GM10847 (cell line): ENCODE measurements around the gene HELZ2.

ENCODE experiments used
- POLR2A ChIP-seq: IDR thresholded peaks from 2 replicates; pipeline ENCODE4 v1.6.1; 2011; ENCODE audit not compliant: insufficient read length; ENCODE audit errors: extremely low read depth

The HELZ2 gene

GRCh38 chr20:63574156-63574828 is at the start of gene HELZ2:
TSS of gene HELZ2 (minus strand) at chr20:63574239. CDS start at chr20:63572385, 1,854 bp downstream.
- TF ChIP-seq POLR2A = peak; percentile 35

- no peak for TF ChIP-seq POLR2A
These were observed 48.7 kb upstream of the HELZ2 start for GRCh38 chr20:63622732-63623131.

- TF ChIP-seq POLR2A = no peak
These were observed 48.1 kb upstream of the HELZ2 start for GRCh38 chr20:63622096-63622495.

GRCh38 chr20:63620991-63621390 is 47.0 kb upstream of the HELZ2 start:
- no peak for TF ChIP-seq POLR2A

GRCh38 chr20:63619505-63619904 is 45.5 kb upstream of the HELZ2 start:
- TF ChIP-seq POLR2A = no peak

- no peak for TF ChIP-seq POLR2A
These were observed 45.0 kb upstream of the HELZ2 start for GRCh38 chr20:63619086-63619485.

GRCh38 chr20:63618291-63618980 is 44.4 kb upstream of the HELZ2 start:
- no peak for TF ChIP-seq POLR2A

GRCh38 chr20:63617876-63618265 is 43.8 kb upstream of the HELZ2 start:
- no peak for TF ChIP-seq POLR2A

- no peak for TF ChIP-seq POLR2A
These were observed 43.2 kb upstream of the HELZ2 start for GRCh38 chr20:63617092-63617875.

- TF ChIP-seq POLR2A = no peak
These were observed 38.4 kb upstream of the HELZ2 start for GRCh38 chr20:63612276-63612931.

GRCh38 chr20:63611646-63612045 is 37.6 kb upstream of the HELZ2 start:
- TF ChIP-seq POLR2A = no peak

GRCh38 chr20:63610581-63611435 is 36.8 kb upstream of the HELZ2 start:
- no peak for TF ChIP-seq POLR2A

GRCh38 chr20:63606686-63607085 is 32.6 kb upstream of the HELZ2 start:
- TF ChIP-seq POLR2A = no peak

- TF ChIP-seq POLR2A = no peak
These were observed 28.3 kb upstream of the HELZ2 start for GRCh38 chr20:63602321-63602720.
